GM18873 (cell line): Measurements from ENCODE around the gene DENND1B.

Experiments used
- ATAC-seq: cut with Tn5 transposase; IDR thresholded peaks from one replicate; pipeline ENCODE4 v1.9.1; 2021; ENCODE audit warnings: mild to moderate bottlenecking, moderate library complexity, moderate number of reproducible peaks; ENCODE audit not compliant: unreplicated experiment, low FRiP score

The DENND1B gene, protein sequence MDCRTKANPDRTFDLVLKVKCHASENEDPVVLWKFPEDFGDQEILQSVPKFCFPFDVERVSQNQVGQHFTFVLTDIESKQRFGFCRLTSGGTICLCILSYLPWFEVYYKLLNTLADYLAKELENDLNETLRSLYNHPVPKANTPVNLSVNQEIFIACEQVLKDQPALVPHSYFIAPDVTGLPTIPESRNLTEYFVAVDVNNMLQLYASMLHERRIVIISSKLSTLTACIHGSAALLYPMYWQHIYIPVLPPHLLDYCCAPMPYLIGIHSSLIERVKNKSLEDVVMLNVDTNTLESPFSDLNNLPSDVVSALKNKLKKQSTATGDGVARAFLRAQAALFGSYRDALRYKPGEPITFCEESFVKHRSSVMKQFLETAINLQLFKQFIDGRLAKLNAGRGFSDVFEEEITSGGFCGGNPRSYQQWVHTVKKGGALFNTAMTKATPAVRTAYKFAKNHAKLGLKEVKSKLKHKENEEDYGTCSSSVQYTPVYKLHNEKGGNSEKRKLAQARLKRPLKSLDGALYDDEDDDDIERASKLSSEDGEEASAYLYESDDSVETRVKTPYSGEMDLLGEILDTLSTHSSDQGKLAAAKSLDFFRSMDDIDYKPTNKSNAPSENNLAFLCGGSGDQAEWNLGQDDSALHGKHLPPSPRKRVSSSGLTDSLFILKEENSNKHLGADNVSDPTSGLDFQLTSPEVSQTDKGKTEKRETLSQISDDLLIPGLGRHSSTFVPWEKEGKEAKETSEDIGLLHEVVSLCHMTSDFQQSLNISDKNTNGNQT

DNA sequence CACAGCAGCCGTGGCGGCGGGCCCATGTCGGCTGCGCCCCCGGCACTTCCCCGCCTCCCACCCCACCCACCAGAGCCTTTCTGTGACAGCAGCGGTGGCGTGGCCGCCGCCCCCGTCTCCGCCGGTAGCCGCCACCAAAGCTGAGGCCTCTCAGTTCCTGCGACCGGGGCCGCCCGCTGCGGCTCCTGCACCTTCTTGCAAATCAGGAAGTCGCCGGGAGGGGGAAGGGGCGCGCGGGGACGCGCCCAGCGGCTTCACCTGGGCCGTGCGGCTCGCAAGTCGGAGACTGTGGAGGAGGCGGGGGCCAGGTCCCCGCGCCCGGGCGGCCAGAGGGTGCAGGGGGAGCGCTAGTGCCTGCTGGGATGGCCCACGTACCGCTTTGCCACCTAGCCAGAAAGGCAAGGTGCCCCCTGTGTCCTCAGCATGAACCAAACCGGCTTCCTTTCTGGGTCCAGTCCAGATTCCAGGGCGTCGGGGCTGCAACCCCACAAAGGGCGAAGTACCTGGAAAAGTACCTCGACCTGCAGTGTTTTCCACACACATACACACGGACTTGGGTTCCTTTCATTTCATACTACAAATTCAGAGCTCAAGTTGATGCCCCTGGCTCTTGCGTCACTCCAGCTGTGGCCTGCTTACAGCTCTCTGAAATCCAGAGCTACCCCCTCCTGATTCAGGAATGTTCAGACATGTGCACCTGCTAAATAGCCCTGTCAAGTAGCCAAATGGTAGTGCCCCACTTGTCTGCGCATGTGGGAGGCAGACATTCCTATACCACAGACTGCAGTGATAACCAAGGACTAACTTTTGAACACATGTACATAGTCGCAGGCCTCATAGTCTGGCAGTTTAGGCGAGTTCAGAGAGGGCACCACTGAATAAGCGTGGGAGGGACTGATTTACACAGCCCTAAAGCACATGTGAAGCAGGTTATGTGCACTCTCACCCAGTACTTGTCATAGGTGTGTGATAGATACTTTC is at the start of gene DENND1B:
Gene DENND1B, minus strand, starts transcription at position 199 of the 981 bp plus-strand sequence. CDS start 325 bp downstream, outside the sequence.
- ATAC-seq, result peak; percentile 54

DNA sequence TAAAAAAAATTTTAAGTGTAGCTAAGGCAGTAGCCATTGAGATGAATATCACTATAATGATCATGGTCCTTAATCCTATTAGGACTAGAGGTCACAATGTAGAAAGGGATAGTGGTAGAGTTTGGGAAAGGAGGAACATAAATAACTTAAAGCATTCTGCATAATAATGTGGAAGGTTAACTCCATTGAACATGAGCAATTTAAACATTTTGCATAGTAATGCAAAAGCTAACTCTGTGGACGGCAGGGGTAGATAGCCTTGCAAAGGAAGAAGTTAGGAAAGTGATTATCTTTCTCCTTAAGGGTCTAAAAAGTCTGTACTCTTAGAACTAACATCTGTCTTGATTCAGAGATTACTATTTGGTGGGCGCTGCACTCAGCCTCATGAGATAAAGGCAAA is 39.0 kb upstream of the DENND1B start:
- ATAC-seq, result no peak

DNA sequence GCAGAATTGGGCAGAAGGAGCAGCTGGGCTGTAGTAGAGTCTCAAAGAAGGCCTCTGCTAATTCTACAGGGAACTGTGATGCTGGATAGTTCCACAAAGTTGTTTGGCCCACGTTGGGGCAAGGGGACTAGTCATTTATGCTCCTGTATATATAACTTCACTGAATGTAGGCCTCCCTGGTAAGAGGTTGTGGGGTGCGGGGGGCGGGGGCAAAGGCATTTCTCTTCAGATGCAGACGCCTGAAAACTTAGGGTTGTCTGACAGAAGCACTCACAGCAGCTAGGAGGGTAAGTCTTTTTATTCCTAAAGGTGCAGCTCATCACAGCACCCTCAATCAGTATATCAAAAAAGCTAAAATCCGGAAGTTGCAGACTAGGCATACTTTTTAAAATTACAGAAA is 38.5 kb upstream of the DENND1B start:
- ATAC-seq, result no peak

- ATAC-seq, result no peak
These were observed 36.5 kb upstream of the DENND1B start for GRCh38 chr1:197811769-197812168.

- ATAC-seq, result no peak
These were observed 35.5 kb upstream of the DENND1B start for GRCh38 chr1:197810812-197811211.

DNA sequence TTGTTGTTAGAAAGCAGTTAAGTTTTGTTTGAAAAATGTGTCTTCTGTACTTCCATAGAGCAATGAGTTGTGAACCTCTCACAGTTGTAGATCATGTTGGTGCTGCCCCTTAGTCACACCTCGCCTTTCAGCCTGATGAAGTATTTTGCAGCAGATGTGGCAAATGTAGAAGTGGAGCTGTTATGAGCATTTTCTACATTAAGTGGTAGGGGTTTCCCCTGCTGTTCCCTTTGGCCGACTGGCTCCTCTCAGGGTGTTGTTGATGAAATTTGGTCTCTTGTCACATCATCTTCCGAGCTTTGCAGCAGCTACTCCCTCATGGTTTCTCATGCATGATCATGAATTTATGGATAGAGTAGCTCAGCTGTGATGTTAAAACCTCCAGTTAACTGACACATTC is 33.6 kb upstream of the DENND1B start:
- no peak for ATAC-seq

DNA sequence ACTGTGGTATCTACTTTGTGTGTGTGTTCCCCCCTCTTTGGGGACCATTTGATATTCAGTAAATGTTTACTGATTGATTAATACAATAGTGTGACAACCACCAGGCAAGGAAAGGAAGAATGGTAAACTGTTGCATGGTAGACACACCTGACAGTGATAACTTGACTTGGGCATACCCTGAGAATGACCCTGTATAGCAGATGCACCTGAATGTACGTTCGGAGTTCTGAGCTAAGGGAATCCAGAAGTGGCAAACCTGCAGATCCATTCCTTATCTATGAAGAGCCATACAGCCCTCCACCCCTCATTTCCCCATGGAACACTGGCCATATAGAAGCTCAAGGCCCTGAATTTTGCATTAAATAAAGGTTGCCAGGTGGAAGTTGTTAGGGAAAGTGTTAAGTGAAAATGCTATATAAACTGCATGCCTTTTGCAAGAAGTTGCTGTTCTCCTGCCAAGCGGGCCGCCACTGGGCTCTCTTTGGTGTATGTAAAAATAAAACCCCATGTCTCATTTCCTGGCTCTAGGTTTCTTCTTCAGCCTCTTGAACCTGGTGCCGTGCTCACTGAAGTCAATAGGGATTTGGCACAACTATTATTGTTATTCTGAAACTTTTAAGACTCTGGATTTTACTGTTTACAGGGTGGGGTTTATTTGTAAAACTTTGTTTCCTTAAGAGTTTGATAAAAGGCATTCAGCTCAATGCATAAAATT is 32.6 kb upstream of the DENND1B start:
- no peak for ATAC-seq

- no peak for ATAC-seq
These were observed 31.9 kb upstream of the DENND1B start for GRCh38 chr1:197807216-197807615.

GRCh38 chr1:197806718-197807117 is 31.4 kb upstream of the DENND1B start:
- ATAC-seq, result no peak

- no peak for ATAC-seq
These were observed 26.4 kb upstream of the DENND1B start for GRCh38 chr1:197801684-197802083.

GRCh38 chr1:197801111-197801482 is 25.8 kb upstream of the DENND1B start:
- no peak for ATAC-seq

DNA sequence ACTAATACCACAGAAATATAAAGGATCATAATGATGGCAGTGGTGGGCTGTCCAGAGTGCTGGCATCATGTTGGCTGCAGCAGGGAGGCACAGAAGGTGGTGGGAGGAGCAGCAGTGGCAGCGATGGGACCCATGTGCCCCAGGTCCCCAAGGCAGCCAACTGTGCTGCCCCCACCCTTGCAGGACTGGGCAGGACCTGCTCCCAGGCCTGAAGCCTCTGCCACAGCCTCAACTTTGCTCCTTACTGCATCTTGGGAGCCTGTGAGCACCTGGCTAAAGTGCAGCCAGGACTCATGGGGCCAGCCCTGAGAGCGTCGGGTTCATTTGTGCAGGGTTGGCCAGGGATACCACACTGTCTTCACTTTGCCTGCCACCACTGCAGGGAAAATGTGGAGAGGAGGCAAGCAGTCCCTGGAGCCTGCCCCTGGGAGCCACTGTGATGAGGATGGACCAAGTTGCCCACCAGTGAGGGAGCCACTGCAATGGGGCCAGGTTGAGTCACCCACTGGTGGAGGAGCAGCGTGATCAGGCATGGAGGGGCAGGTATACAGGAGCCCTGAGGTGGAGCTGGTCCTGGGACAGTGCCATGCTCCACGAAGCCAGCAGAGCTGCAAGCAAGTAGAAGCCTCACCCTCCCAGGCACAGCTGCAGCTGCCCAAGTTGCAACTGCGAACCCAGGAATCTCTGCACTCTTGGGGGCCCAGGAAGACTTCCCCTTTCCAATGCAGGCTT is 25.3 kb upstream of the DENND1B start:
- no peak for ATAC-seq

DNA sequence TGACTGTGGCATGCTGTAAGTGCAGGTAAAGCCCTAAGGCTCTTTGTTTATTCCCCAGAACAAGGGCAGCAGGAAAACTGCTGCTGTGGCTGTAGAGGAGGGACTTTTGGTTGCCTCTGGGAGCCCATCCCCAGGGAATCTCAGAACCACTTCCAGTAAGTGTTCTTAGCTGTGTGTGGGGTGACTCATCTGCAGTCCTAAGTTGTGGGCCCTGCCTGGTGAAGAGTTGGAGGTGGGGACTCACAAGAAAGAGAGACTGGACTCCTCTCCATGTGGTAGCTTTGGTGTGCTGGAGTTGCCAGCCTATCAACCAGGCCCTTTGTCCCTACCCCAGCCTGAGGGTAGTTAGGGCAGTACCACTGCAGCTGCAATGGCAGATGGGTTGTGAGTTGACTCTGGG is 24.0 kb upstream of the DENND1B start:
- ATAC-seq, result no peak

GRCh38 chr1:197798492-197798891 is 23.2 kb upstream of the DENND1B start:
- ATAC-seq, result no peak

DNA sequence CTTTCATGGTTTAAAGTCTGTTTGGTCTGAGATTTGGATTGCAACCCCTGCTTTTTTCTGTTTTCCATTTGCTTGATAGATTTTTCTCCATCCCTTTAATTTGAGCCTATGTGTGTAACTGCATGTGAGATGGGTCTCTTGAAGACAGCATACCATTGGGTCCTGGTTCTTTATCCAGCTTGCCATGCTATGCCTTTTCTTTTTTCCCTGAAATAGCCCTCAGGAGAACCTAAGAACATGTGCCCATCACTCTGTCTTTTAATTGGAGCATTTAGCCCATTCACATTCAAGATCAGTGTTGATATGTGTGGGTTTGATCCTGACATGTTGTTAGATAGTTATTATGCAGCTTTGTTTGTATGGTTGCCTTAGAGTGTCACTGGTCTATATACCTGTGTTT is 21.7 kb upstream of the DENND1B start:
- ATAC-seq, result no peak

DNA sequence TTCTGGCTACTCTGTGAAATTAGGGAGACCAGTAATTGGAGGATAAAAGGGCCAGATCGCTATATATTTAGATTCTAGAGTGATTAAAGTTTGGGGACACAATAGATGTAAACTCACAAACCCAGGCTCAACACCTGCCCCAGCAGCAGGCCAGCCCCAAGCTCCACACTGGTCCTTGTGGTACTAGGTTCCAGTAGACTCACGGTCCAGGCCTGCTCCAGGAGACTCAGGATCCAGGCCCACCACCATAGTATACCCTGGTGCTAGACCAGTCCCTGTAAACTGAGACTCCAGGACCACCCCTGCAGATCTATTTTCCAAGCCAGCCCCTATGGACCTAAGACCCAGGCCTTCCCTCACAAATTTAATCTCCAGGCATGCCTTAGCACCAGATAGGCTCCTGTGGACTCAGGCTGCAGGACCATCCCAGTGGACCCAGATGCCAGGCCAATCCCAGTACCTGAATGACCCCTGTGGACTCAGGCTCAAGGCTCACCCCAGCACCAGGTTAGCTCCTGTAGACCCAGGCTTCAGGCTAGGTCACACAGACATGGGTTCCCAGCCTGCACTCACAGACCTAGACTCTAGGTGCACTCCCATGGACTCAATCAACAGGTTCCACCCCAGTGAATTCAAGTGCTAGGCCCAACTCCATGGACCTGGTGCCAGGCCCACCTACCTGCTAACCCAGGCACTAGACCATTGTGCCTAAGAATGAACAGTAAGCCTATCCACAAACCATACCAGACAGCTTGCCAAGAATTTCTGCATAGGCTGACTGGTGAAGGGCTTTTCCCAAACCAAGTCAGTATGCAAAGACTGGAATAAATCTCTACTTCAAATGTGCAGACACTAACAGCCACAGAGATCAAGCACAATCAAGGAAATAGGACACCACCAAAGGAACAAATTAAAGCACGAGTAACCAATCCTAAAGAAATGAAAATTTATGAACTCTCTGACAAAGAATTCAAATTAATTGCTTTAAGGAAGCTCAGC is 13.8 kb upstream of the DENND1B start:
- ATAC-seq, result no peak

- no peak for ATAC-seq
These were observed 12.6 kb upstream of the DENND1B start for GRCh38 chr1:197787623-197788536.
